ENCODE results near the gene CREB5. TPM values are rescaled to one million over a fixed set of nuclear protein-coding genes. Genes with fewer than 3 reads are reported as not detected.

Gene CREB5
- total RNA-seq, 2 experiments from 2014 or later = 1.2 to 1.5 TPM

- CTCF ChIA-PET = interaction anchor here (0.8 to 1.2 kb wide), 2 partner anchors 13 to 369 kb away, joined by 3 read pairs; no protein-coding TSS in a partner anchor
- intact Hi-C loops (cut with micrococcal nuclease) = no loop called here
- POLR2A ChIA-PET = no interaction called here
- no peak for TF ChIP-seq CTCF (IDR thresholded peaks at IDR 0.05)
- ATAC-seq (no peak), DNase-seq (no peak)
- Mint-ChIP-seq H3K36me3 (ENCODE audit: low read depth) (no peaks in the 10 kb centered on the region), H3K9me3 (no peaks in the 10 kb centered on the region), H3K27ac (no peak overlapping the region), H3K27me3 (peaks cover 16% of the 10 kb centered on the region), H3K4me1 (ENCODE audit: low read depth) (no peaks in the 10 kb centered on the region), H3K4me3 (no peak overlapping the region)
These were observed 18.3 kb downstream of the CREB5 start for GRCh38 chr7:28430616-28431015.

GRCh38 chr7:28432105-28432504 is 19.8 kb downstream of the CREB5 start:
- TF ChIP-seq CTCF (IDR thresholded peaks at IDR 0.05) = no peak
- Mint-ChIP-seq H3K27ac (no peak overlapping the region), H3K9me3 (no peaks in the 10 kb centered on the region), H3K4me3 (no peak overlapping the region), H3K27me3 (peaks cover 17% of the 10 kb centered on the region), H3K36me3 (ENCODE audit: low read depth) (no peaks in the 10 kb centered on the region), H3K4me1 (ENCODE audit: low read depth) (no peaks in the 10 kb centered on the region)
- ChIA-PET POLR2A (no interaction called here), CTCF (no interaction called here)
- ATAC-seq (no peak), DNase-seq (no peak)
- intact Hi-C loops (cut with micrococcal nuclease) = no loop called here

GRCh38 chr7:28433039-28433438 is 20.7 kb downstream of the CREB5 start:
- H3K27ac Mint-ChIP-seq = no peak overlapping the region
- no peak for DNase-seq
- no peak for ATAC-seq
- no peaks in the 10 kb centered on the region for H3K4me1 Mint-ChIP-seq (ENCODE audit: low read depth)
- no peak for TF ChIP-seq CTCF (IDR thresholded peaks at IDR 0.05)
- intact Hi-C loops (cut with micrococcal nuclease) = no loop called here
- H3K27me3 Mint-ChIP-seq = peaks cover 16% of the 10 kb centered on the region
- no peaks in the 10 kb centered on the region for H3K36me3 Mint-ChIP-seq (ENCODE audit: low read depth)
- H3K4me3 Mint-ChIP-seq = no peak overlapping the region
- CTCF ChIA-PET = interaction anchor here (1.3 to 1.8 kb wide), 2 partner anchors 21 to 489 kb away, joined by 3 read pairs; no protein-coding TSS in a partner anchor
- no peaks in the 10 kb centered on the region for H3K9me3 Mint-ChIP-seq
- POLR2A ChIA-PET = no interaction called here

GRCh38 chr7:28433699-28434219 is 21.4 kb downstream of the CREB5 start:
- CTCF ChIA-PET = interaction anchor here (1.3 to 1.8 kb wide), 2 partner anchors 21 to 489 kb away, joined by 3 read pairs; no protein-coding TSS in a partner anchor
- ATAC-seq = no peak
- H3K4me3 Mint-ChIP-seq = no peak overlapping the region
- no peak overlapping the region for H3K27ac Mint-ChIP-seq
- no peak for TF ChIP-seq CTCF (IDR thresholded peaks at IDR 0.05)
- DNase-seq = no peak
- H3K9me3 Mint-ChIP-seq = no peaks in the 10 kb centered on the region
- H3K27me3 Mint-ChIP-seq = peaks cover 14% of the 10 kb centered on the region
- no peaks in the 10 kb centered on the region for H3K36me3 Mint-ChIP-seq (ENCODE audit: low read depth)
- POLR2A ChIA-PET = no interaction called here
- intact Hi-C loops (cut with micrococcal nuclease) = no loop called here
- H3K4me1 Mint-ChIP-seq (ENCODE audit: low read depth) = no peaks in the 10 kb centered on the region

- ChIA-PET POLR2A (no interaction called here), CTCF (interaction anchor here (1.3 to 1.8 kb wide), 2 partner anchors 20 to 488 kb away, joined by 3 read pairs; no protein-coding TSS in a partner anchor)
- Mint-ChIP-seq H3K9me3 (no peaks in the 10 kb centered on the region), H3K27ac (no peak overlapping the region), H3K27me3 (peaks cover 16% of the 10 kb centered on the region), H3K4me1 (ENCODE audit: low read depth) (no peaks in the 10 kb centered on the region), H3K4me3 (no peak overlapping the region), H3K36me3 (ENCODE audit: low read depth) (no peaks in the 10 kb centered on the region)
- no peak for DNase-seq
- intact Hi-C loops (cut with micrococcal nuclease) = no loop called here
- TF ChIP-seq CTCF (IDR thresholded peaks at IDR 0.05) = no peak
- ATAC-seq = no peak
These were observed 22.2 kb downstream of the CREB5 start for GRCh38 chr7:28434510-28434909.
